ENCODE data around the gene PDCD6IP.
A peak's percentile ranks its signal among the peaks of the same experiment; 100 is the strongest.
"Not testable (repeated sequence)": the region's sequence is repeated elsewhere in the genome, so short reads cannot be mapped to it uniquely, and the experiment has no call there.

The PDCD6IP gene, protein sequence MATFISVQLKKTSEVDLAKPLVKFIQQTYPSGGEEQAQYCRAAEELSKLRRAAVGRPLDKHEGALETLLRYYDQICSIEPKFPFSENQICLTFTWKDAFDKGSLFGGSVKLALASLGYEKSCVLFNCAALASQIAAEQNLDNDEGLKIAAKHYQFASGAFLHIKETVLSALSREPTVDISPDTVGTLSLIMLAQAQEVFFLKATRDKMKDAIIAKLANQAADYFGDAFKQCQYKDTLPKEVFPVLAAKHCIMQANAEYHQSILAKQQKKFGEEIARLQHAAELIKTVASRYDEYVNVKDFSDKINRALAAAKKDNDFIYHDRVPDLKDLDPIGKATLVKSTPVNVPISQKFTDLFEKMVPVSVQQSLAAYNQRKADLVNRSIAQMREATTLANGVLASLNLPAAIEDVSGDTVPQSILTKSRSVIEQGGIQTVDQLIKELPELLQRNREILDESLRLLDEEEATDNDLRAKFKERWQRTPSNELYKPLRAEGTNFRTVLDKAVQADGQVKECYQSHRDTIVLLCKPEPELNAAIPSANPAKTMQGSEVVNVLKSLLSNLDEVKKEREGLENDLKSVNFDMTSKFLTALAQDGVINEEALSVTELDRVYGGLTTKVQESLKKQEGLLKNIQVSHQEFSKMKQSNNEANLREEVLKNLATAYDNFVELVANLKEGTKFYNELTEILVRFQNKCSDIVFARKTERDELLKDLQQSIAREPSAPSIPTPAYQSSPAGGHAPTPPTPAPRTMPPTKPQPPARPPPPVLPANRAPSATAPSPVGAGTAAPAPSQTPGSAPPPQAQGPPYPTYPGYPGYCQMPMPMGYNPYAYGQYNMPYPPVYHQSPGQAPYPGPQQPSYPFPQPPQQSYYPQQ

DNA sequence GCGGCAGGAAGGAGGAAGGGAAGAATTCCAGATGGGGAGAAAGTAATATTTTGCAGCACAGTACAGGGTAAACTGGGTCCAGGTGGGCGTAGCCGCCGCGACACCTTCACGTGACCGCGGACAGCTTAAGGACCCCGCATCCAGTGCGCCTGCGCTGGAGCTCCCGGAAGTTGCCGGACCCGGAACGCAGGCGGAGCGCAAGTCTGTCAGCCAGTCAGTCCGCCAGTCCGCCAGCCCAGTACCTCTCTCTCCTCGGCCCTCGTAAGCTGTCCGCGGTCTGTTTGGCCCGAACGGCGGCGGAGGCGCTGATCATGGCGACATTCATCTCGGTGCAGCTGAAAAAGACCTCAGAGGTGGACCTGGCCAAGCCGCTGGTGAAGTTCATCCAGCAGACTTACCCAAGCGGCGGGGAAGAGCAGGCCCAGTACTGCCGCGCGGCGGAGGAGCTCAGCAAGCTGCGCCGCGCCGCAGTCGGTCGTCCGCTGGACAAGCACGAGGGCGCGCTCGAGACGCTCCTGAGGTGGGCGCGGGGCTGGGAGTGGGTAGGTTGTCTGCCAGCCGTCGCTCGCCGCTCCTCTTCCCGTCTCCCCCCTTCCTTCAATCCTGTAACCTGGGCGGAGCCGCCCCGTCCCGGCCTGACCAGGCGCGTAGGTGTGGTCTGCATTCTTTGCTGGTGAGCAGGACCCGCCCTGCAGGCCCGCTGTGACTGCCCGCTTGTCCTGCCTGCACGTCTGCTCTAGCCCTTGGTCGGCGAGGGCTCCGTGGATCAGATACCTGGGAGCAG, at the start of gene PDCD6IP:
TSS of gene PDCD6IP (plus strand) at position 213 of the 784 bp plus-strand sequence. CDS start at position 312, 99 bp downstream.
- DNase-seq (ENCODE audit: low spot score), result peak; percentile 98

DNA sequence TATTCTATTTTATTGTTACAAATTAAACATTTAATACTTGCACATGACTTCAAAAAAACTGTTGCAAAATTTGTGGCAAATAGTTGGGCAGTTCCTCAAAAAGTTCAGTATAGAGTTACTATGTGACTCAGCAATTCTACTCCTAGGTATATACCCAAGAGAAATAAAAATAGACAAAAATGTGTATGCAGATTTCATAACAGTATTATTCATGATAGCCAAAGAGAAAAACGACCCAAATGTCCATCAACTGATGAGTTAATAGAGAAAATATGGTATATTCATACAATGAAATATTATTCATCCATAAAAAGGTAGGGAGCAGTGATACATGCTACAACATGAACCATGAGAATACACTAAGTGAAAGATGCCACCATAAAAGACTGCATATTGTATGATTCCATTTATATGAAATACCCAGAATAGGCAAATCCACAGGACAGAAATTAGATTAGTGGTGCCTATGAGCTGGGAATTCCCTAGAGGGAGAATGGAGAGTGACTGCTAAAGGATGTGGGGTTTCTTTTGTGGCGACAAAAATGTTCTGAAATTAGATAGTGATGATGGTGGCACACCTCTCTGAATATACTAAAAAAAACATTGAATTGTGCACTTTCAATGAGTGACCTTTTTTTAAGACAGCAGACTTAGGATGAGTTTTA, 48.8 kb upstream of the PDCD6IP start:
- no peak for DNase-seq (ENCODE audit: low spot score)

DNA sequence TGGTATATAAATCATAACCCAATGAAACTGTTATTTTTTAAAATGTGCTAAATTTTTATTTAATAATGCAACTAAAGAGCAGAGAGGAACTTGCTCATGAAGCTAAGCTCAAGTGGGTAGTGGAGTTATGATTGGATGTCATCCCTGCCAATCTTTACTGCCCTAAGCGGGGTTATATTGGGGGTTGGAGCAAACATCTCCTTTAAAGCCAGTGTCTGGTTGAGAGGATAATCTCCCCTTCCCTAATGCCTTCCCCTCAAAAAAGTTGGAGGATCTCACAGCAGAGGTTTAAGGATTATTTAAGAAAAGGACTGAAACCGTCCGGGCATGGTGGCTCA, 48.2 kb upstream of the PDCD6IP start:
- no peak for DNase-seq (ENCODE audit: low spot score)

- DNase-seq (ENCODE audit: low spot score), result no peak
Measured at GRCh38 chr3:33751336-33751735, 47.1 kb upstream of the PDCD6IP start.

GRCh38 chr3:33754391-33754790, 44.0 kb upstream of the PDCD6IP start:
- DNase-seq (ENCODE audit: low spot score), result not testable (repeated sequence)

GRCh38 chr3:33758281-33758680, 40.1 kb upstream of the PDCD6IP start:
- DNase-seq (ENCODE audit: low spot score), result no peak

DNA sequence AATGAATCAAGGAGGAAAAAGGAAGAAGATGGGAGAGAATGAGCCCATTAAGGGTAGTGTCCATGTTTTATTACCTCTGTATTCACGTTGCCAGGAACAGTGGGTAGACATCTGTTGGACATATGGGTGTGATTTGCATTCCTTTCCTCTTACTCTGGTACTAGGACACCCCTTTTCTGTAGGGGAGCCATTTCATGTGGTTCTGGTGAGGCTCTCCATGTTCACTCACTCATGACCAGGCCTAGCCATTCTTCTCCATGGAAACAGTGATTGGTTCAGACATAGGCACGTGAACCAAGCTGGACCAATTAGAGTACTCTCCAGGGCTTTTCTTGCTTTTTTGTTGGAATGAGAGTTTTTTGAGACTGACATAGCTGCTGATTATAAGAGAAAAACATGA, 39.6 kb upstream of the PDCD6IP start:
- DNase-seq (ENCODE audit: low spot score), result peak; percentile 40

DNA sequence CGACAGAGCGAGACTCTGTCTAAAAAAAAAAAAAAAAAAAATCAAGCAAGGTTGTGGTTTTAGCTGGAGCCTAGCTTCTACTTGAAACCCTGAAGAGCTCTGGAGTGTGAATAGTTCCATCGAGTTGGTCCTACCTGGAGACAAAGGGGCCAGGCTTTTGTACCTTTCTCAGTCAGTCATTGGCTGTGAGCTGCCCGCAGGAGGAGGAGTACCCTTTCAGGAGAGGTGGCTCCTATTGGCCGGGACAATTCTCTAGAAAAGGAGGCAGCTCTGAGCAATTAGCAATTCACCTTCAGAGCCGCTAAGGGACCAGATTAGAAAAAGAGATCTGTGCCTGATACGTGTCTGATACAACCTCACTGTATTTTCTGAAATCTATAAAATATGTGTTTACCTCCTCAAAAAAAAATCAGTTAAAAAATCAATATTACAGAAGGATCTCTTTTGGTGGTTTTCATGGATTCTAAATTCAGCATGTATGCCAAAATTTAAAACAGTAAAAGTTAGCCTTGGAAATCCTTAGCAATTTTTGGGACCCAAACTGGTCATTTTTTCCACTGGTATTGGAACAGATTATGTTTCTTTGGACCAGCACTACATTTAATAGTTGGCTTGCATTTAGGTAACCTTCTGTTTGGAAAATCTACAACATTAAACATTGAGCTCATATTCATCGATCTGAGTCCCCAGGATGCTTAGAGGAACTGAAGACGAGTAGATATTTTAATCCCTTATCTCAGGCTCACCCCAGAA, 29.7 kb upstream of the PDCD6IP start:
- no peak for DNase-seq (ENCODE audit: low spot score)

- DNase-seq (ENCODE audit: low spot score), result peak; percentile 15
Measured at GRCh38 chr3:33773637-33774036, 24.8 kb upstream of the PDCD6IP start.

- no peak for DNase-seq (ENCODE audit: low spot score)
Measured at GRCh38 chr3:33775363-33775762, 23.1 kb upstream of the PDCD6IP start.

DNA sequence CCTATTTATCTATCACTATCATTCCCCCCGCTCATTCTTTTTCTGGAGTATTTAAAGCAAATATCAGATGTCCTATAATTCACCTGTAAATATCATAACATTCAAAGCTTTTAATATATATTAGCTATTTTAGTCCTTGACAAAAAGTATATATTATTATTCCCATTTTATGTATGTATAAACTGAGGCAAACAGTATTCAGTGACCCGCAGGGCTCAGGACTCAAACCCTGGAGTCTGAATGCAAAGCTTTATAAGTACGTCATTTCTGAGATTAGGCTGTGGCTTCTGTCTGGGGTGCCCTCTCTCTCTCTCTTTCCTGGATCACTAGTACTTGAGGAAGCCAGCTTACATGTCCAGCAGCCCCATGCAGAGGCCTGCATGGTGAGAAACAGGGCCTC, 20.4 kb upstream of the PDCD6IP start:
- DNase-seq (ENCODE audit: low spot score), result no peak

- no peak for DNase-seq (ENCODE audit: low spot score)
Measured at GRCh38 chr3:33779751-33780150, 18.7 kb upstream of the PDCD6IP start.

DNA sequence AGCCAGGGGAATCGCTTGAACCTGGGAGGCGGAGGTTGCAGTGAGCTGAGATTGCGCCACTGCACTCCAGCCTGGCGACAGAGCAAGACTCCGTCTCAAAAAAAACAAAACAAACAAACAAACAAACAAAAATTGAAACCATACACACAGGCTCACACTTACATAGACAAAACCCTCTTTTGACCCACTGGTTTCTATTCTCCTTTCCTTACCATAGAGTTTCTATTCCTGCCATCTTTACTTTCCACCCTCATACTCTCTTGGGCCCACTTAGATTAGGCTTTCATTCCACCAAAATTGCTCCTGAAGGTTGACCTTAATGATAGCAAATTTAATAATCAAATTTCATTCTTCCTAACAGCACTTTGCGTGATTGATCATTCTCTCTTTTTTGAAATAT, 17.0 kb upstream of the PDCD6IP start:
- DNase-seq (ENCODE audit: low spot score), result not testable (repeated sequence)

GRCh38 chr3:33786565-33787327, 11.7 kb upstream of the PDCD6IP start:
- DNase-seq (ENCODE audit: low spot score), result no peak

DNA sequence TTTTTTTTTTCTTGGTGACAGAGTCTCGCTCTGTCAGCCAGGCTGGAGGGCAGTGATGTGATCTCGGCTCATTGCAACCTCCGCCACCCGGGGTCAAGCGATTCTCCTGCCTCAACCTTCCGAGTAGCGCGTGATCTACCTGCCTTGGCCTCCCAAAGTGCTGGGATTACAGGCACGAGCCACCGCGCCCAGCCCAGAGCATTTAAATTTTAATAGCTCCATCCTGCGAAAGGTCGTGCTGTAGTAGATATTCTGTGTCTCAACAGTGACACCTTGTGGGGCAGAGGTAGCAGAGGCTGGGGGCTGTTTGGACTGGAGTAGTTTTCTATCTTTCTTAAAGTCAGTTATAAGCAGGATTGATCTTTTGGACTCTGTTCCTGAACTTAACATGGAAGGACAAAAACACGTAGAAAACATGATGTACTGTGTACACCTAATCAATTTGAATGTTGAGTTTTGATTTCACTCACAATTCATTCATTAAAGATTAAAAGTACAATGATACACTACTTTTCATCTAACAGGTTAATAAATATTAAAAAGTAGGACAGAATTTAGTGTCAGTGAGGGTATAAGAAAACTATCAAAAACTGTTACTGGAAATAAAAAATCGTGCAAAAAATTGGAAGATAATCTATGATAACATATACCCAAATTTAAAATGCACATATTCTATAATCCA, 11.0 kb upstream of the PDCD6IP start:
- peak; percentile 77 for DNase-seq (ENCODE audit: low spot score)

DNA sequence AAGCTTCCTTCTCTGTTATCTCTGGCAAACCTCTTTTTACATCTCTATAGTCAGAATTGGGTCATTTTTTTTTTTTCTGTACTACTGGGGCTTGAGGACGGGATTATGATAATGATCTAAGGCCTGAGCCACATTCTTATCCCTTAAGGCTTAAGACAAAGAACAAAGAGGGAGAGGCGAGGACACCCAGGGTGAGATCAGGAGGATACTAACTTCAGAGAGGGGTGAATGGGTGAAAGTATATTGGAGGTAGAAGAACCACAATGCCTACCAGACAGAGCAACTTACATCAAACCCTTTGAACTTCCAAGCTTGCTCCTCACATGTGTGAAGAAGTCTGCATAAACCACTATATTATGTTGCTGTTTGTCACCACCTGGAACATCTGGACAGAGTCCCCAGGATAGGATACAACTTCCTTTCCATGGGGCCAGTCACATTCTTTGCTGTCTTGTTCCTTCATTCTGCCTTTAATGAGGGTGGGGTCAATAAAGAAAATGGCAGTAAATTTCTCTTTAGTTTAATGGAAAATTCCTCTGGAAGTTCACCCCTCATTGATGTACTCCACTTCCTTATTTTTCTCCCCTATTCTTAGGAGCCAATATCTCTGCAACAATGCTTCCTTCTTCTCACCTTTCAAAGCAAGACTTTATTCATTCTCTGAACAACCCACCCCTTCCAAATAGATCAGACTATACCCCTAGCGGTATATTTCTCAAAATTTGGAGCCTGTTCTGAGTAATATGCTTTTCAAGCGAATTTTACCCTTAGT, 9.1 kb upstream of the PDCD6IP start:
- DNase-seq (ENCODE audit: low spot score), result no peak

- DNase-seq (ENCODE audit: low spot score), result no peak
Measured at GRCh38 chr3:33790091-33790490, 8.3 kb upstream of the PDCD6IP start.

DNA sequence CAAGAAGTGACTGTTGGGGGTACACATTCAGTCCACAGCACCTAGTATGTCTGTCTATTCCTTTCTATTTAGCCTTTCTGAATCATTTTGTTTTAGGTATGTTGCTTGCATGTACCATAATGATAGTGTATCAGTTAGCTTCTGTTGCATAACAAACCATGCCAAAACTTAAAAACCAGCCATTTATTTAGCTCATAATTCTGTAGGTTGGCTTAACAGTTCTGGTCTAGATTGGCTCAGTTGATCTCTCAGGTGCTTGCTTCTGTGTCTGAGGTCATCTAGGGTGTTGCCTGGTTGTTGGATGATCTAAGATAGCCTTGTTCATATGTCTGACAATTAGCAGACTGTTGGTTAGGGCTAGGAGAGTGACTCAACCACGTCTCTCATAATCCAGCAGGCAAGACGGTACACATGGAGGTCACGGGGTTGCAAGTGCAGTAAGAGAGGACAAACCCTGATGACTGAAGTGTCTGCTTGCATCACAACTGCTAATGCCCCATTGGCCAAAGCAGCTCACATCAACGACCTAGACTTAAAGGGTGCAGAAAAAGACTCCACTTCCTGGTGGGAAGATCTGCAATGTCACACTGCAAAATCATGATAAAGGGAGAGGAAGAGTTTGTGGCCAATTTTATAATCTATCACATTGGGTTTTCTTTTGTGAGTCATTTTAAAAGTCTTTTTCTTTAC, 6.8 kb upstream of the PDCD6IP start:
- no peak for DNase-seq (ENCODE audit: low spot score)

All from AG20443 (cell line).